KBM-7 (cell line): ENCODE data around the gene GPC6.
"Not testable (repeated sequence)": the region's sequence is repeated elsewhere in the genome, so short reads cannot be mapped to it uniquely, and the experiment has no call there.

Experiments
- DNase-seq: peaks from one replicate; pipeline ENCODE4 v3.0.0-alpha.2; 2015
- in situ Hi-C: fragments of 300-500 bp; cut with MboI; formaldehyde crosslinking; loops from 2 replicates; pipeline ENCODE4 v1.14.3; 2020; ENCODE audit warnings: low sequenced_read_pairs, low pct_unique_long_range_greater_than_20kb, mixed read lengths

GPC6 gene

DNA sequence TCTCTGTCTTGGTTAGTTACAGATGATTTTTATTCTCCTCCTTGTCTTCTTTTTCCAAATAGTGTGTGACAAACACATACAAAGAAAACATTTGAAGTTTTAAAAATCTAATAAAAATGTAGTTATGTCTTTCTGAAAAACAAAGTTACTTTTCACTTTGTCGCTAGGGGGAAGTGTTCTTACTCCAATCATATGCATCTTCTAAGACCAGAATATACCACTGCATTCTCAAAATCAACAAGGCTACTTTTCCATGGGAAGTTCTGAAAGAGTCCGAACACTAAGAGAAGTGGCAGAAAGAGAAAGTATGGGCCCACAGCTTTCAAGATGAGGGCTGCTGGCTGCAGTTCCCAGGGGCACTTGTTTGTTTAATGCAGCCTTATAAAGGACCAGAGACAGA, 1043.9 kb downstream of the GPC6 start:
- in situ Hi-C loops = no loop called here
- no peak for DNase-seq

DNA sequence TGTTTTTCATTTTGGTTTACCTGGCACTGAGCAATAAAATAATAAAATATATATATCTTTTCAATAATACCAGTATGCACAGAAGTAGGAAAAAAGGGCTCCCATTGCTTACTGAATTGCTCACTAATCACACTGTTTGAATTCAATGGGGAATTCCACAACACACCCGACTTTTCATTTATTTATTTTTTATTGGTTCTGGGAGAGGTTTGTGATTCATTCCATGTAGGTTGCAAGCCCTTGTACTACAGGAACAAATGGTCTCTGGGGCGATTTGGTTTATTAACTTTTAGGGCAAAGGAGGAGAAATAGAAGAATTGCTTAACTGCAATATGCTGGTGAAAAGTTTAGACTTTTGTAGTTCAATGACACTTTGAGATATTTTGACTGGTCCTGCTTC, 1045.4 kb downstream of the GPC6 start:
- in situ Hi-C loops = no loop called here

DNA sequence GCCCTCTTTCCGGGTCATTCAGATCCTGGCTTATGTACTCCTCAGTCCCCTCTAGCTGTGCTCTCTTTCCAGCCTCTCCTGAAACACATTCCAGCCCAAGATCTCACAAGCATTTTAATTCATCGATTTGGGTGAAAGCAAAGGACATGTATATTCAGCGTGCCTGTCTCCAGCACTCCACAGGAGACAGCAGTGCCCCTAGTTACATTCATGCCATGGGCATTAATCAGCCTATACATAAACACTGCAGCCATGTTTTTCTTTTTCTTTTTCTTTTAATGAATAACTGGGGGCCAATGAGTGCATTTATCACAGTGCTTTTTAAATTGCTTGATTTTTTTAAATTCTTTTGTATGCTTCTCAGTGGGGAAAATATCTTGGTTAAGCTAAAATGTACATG, 1053.7 kb downstream of the GPC6 start:
- in situ Hi-C loops = no loop called here
- no peak for DNase-seq

More for the DNA sequence above, 1045.4 kb downstream of the GPC6 start:
- DNase-seq = no peak

DNA sequence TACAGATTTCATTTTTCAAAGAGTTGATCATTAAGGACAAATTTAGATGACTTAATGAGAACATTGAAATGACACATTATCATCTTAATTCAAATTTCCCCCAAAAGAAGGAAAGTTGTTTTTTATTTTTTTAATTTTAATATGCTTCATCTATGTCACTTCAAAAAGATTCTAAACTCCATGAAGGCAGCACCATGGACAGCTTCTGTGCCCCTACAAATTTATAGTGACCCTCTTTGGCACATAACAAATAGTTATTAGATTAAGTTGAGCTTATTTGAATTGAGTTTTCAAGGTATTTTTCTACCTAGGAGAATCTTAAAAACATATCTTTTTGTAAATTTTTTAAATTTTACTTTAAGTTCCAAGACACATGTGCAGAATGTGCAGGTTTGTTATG, 1054.2 kb downstream of the GPC6 start:
- in situ Hi-C loops = no loop called here
- DNase-seq = no peak

DNA sequence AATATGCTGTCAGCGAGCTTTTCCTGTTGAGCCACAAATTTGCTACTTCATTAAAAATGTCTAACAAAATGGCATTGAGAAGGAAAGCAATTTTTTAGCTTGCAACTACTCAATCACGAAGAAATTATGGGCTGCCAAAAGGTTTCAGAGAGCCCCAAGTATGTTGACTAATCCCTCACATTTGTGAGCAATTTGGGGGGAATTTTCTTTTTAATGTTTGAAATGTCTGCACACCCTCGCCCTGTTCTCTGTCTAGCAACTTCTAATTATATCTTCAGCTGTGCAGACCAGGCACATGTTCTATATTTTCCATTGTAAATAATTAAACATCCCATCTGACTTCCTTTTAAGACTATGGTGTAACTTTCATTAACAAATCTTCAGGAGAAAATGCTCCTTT, 1060.0 kb downstream of the GPC6 start:
- DNase-seq = no peak
- in situ Hi-C loops = no loop called here

DNA sequence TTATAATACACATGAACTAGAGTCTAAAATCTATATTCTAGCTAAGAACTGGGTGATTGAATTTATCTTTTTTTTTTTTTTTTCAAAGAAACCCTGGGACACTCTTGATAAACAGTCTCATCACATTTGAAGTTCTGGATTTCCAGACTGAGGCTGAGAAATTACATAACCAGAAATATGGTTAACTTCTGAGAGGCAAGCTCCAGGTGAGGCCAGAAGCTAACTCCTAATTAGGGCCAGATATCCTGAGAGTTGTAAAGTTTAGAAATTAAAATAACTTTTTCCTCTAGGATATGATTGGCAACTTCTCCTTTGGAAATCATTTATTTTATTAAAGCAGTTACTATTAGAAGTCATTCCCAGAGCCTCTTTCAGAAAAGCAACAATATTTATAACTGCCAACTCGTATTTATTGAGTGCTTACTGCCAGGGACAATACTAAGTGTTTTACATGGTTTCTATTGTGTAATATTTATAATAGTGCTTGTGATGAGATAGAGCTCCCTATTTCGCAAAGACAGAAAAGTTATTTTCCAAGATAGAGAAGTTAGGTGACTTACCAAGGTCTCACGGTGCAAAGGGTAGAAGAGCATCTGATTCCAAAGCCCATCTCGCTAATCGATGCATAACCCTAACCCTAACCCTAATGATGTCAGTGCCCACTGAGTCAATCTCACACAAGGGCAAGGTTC, 1065.2 kb downstream of the GPC6 start:
- in situ Hi-C loops = no loop called here
- DNase-seq = no peak

DNA sequence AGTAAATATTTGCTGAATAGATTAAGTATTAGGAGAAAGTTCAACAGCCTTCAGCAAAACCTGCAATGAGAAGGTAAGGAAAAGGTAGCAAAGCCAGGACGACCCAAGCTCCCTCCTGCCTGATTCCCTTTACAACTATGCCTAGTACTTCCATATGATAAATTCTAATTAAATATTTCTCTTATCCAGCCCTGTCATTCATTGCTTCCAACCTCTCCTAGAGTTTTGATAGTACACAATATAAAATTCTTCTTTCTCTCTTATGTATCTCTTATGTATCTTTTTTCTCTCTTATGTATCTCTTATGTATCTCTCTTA, 1065.7 kb downstream of the GPC6 start:
- DNase-seq = no peak
- in situ Hi-C loops = no loop called here

DNA sequence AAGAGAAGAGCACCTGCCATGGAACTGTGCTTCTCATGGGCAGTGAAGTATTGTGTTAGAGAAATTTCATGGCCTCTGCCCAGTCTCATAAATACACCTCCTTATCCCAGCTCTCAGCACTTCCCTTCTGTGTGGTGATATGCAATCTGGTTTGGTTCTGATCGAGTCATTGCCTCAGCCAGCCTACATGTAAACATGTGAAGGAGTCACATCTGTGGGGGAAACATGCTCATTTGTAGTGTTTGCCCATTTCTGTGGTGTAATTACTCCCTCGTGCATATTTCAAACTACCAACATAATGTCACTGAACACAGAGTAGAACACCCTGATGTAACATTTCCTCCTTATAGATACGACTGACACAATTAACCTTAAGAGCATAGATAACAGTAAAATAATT, 1069.9 kb downstream of the GPC6 start:
- no peak for DNase-seq
- in situ Hi-C loops = no loop called here

DNA sequence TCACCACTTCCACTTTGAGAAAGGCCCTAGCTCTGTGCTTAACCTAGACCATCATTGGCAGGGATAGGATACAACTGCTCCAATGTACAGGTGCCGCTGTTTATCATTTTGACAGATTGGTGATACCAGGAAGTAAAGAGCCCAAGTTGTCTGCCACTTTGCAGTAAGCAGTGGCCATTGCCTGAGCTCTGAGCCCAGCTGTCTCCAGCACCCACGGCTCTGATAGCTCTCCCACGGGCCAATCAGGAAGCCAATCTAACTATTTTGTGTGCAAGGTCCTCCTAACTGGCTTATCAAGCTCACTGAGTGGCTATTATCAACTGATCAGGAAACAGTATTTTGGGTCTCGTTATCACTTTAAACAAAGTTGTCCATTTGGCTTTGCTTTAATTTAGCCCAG, 1071.7 kb downstream of the GPC6 start:
- no peak for DNase-seq
- in situ Hi-C loops = no loop called here

DNA sequence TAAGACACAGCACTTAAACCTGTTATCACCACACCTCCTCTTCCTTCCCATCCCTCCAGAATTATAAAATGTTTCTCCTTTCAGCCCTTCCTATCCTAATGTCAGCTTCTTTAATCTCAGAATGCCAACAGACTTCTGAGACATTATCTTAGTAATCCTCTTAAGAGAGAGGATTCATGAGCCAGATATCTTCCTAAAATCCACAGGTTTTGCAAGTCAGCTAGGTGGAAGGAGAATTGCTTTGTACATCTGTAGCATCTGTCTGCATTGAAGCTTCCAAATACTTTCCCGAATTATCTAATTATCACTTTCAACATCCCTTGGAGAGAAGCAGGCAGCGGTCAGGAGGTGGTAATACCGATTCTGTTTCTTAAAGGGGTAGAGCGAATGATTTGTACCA, 1073.8 kb downstream of the GPC6 start:
- no peak for DNase-seq
- in situ Hi-C loops = no loop called here

DNA sequence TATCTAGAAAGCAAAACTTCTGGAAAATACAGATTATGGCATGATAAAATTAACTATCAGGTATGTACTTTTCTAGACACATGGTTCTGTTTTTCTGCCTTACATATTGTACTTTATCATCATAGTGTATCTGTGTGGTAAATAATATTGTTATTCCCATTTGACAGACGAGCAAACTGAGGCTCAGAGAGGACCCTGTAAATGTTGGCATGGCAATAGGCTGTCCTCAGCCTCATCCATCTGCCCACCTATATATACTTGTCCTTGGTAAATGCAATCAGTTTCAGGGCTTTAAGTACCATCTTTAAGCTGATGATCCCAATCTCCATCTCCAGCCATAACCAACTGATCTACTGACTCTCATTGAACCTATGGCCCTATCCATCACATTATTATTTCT, 1074.9 kb downstream of the GPC6 start:
- no peak for DNase-seq
- in situ Hi-C loops = no loop called here

DNA sequence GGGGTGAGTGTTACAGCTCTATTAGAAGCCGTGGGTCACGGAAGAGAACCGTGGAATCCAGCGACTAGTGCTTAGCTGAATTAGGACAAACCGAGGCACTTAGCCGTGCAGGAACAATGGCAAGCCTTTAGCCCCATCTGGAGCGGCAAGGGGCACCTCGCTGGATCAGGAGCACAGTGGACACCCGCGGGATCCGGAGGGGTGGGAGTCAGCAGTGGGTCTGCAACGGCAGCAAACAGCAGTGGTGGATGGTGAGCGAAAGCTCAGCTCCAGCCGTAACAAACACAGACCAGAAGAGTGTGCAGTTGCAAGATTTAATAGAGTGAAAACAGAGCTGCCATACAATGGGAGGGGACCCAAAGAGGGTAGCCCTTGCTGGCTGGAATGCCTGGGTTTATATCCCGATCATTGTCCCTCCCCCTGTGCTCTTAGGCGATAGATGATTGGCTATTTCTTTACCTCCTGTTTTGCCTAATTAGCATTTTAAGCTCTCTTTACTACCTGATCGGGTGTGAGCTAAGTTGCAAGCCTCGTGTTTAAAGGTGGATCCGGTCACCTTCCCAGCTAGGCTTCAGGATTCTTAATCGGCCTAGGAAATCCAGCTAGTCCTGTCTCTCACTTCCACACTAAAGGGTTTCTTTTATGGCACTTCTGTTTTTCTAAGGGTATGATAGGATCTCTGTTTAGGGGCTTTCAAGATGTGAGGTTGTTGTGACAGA, 1076.4 kb downstream of the GPC6 start:
- in situ Hi-C loops = not testable (repeated sequence)

DNA sequence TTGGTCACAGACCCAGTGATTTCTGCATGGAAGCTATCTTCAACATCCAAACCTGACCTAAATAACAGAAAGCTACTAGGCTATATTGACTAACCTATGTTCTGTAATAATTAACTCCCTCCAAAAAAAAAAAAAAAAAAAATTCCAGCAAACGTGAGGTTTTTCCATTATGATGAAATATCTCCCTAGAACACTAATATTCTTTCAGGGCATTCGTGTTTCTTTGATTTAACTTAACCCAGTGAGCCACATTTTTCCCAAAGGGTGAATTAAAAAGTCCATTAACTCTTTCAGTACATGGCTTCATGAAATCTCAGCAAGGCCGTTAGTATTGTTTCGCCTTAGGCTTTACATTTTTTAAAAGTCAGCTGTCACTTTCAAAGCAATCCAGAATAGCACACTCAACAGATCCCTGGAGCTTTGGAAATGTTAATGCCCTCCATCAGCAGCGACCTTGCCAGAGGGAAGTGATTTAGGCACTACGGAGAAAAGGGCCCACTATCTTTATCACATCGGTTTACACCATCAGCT, 1077.1 kb downstream of the GPC6 start:
- DNase-seq = no peak
- in situ Hi-C loops = no loop called here

More for the DNA sequence above, 1076.4 kb downstream of the GPC6 start:
- not testable (repeated sequence) for DNase-seq

DNA sequence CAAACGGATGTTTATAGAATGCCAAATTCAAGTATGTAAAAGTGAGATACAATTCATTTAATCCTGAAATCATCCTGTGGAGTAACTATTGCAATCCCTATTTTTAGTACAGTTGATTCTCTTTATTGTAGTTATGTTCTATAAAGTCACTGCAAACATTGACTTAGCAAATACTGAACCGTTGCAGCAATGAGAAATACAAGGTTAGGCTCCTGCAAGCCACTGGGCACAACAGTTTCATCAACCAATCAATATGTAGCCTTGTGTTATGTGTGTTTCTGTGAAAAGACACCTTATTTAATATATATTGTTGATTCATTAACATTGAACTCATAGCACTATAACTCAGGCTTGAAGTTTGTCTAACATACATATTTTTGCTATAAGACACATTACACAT, 1078.4 kb downstream of the GPC6 start:
- DNase-seq = no peak
- in situ Hi-C loops = no loop called here

DNA sequence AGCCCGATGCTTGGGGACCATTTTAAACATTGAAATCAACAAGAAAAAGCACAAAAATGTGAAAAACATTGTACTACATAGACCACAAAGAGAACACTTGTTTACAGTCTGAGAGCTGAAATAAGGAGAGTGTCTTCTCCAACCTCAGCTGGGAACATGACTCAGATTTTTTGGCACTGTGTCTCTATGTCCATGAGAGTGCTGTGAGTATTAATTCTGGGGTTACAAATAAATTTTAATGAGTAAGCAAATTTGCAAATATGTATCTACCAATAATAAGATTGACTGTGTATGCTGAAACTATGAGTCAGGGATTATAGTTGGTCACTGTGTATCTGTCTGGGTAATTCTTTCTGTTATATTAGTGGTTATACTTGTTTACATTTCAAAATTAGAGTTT, 1078.9 kb downstream of the GPC6 start:
- in situ Hi-C loops = no loop called here
- DNase-seq = no peak

DNA sequence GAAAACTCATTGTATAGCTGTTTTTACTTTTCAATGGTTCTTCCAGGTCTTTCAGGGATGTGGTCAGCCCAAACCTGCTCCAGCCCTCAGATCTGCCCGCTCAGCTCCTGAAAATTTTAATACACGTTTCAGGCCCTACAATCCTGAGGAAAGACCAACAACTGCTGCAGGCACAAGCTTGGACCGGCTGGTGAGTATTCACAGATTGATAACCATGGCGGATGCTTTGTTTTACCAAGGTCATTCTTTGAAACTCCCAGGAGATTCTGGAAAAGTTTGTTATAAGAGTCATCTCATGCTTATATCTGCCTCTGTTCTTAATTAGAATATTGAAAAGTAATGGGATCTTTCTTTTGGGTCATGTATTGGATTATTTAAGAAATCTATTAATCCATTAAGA, 1079.3 kb downstream of the GPC6 start:
- no peak for DNase-seq

DNA sequence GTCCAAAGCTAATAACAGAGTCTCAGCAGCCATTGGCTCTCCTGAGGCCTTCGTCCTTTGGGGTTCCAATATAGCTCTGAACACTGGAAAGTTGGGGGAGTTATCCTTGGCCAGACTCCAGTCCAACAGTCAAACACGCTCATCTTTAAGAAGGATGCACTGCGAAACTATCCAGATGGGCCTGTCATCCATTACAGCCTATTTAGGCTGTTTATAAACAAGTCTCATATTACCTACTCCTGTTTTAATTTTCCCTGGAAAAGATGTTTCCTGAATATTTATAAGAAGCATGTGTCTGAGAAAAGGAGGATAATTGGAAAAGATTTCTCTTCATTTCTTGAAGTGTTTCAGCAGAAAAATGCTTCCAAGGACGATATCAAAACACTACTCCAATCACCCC, 1082.2 kb downstream of the GPC6 start:
- DNase-seq = no peak
- in situ Hi-C loops = no loop called here

More for the DNA sequence above, 1079.3 kb downstream of the GPC6 start:
- in situ Hi-C loops = no loop called here

DNA sequence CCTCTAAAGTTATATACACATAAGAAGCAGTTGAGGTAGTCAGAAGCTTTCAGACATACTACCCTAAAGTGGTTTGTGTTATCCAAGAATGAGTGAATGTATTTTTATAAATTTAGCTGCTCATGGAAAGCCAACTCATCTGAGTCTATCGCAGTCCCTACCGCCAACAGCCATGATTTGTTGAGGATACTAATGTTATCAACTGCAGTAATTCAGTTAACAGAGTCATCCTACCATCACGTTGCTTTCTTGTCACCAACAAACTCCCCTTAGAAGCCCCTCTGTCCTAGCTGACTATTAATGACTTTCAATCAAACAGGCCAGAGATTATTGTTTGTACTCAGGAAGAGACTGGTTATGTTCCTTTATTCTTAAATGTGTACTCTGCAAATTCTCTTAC, 1083.0 kb downstream of the GPC6 start:
- in situ Hi-C loops = no loop called here
- DNase-seq = no peak

DNA sequence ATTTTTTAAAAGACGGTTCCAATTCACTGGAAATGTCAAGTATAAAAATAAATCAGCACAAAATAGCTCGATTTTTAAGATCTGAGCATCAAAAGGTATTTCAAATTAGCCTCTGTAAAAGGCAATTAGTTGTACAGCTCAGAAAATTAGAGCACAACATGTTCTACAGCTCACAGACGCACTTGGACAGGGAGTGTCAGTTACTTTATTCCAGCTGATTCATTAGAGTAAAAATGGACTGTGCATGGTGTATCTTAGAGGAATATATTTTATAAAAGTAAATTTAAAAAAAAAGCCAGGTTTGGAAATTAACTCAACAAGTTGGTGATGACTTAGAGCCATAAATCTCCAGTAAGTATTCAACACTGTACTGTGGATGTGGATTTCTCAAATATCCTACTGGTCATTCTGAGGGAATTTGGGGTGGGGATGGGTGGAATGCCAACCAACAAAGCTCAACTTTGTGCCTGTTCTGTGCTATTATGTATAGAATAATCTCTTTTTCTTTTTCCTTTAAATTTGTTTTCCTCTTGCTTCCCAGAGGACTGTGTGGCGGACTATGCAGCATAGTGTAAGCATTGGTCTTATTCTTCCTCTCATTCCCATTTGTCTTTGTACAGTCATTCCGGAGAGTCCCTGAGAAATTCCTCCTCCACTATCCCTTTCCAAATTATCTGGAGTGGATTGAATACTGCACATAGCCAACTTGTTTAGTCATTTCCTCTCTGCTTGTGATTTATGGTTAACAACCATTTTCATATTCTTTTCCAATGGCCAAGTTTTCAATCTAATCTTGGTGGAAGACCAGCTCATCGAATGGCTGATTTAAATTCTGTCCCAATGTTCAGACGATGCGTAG, 1083.6 kb downstream of the GPC6 start:
- in situ Hi-C loops = no loop called here
- no peak for DNase-seq

DNA sequence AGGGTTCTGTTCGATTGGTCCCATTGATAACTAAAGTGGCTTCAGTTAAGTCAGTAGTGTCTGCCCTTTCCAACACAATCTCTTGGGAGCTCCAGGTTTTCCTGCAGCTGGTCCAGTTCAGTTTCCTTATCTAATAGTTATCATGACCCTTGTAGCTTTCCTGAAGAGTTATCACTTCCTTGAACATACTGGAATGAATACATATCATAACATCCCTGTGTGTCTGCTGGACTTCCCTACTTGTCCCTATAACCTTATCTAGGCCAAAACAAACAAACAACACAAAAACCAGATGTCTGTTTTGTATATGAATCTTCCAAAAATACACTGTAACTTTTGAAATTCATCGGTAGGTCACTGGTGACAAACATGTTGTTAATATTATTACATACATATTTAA, 1085.3 kb downstream of the GPC6 start:
- no peak for DNase-seq
- in situ Hi-C loops = no loop called here
